Activated effector memory CD4-positive, alpha-beta T cell treated with anti-CD3 and anti-CD28 coated beads, Interleukin-2, amount 50 U/mL, for 16 hours (primary cell): ENCODE results near the gene ZNF211.

Experiments used
- DNase-seq: peaks from one replicate; pipeline ENCODE4 v3.0.0-alpha.2; 2020

Gene ZNF211

DNA sequence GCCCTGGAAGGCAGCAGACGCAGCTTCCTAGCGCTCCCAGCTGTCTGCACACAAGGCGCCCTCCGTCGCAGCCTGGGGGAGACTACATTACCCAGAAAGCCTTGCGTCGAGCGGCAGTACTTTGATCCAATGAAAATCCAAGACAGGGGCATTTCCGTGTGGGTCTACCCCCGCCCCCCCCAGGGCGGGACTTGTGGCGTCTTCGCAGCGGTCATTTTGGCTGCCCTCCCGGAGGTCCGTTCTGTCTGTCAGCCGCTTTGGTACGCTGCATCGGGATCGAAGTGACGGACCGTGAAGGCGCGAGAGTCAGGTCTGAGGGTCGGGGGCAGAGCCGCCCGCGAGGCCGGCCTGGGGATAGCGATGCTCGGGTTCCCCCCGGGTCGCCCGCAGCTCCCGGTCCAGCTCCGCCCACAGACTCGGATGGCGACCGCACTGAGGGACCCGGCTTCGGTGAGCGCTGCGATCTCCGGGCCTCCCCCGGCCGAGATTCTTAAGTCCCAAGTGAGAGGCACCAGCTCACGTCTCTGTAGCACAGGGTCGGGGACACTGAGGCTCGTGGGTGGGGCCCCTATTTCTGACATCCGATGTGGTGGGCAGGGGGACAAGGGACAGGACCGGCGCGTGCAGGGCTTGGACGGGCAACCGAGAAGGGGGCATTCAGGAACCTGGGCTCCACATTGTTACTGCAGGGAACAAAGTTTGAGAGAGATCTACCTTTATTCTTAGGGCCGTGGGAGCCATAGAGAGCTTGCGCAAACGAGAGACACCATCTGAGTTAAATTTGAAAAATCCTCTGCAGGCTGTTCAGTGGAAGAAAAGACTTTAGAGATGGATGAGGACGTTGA lies at the start of gene ZNF211:
Gene ZNF211, plus strand, starts transcription at position 182 of the 845 bp plus-strand sequence. Its CDS starts 179 bp downstream, at position 361.
- DNase-seq = peak; percentile 95

DNA sequence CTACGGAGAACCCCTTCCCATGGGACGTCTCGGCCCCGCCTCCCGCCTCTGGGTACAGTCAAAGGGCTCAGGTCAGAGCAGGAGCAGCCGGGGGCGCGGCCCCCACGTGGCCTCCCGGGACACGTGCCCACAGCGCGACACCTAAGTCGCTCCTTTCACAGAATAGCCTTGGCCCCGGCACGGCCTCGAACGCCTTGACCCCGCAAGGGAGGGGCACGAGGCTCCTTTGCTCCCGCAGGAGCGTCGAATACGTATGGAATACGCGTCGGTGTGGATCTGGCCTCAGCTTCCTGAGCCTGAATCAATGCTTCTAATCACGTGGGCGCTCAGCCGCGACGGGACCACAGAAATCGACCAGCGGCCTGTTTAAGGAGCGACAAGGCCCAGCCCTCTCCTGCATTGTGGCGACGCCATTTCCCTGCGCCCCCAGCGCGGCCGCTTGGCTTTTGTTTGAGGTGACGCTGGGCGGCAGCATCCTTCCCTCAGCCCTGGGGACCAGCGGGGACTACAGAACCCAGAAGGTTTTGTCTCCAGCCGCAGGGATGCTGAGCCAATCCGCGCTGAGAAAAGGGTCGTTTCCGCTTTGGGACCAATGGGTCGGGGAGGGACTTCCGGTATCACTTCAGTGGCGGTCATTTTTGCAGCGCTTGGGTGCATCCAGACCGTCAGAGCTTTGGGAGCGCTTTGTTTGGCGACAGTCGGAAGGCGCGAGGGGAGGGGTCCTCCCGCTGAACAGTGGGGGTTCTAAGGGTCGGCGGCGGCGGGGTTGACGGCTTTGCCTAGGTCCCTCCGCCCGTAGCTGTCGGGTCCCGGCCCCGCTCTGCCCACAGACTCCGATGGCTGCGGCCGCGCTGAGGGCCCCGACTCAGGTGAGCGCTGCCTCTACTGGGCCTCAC lies 49.2 kb upstream of the ZNF211 start, which contains the start of gene ZIK1:
Gene ZIK1, plus strand, starts transcription at position 625 of the 896 bp plus-strand sequence. Its CDS starts 212 bp downstream, at position 837.
- DNase-seq = peak; percentile 94

DNA sequence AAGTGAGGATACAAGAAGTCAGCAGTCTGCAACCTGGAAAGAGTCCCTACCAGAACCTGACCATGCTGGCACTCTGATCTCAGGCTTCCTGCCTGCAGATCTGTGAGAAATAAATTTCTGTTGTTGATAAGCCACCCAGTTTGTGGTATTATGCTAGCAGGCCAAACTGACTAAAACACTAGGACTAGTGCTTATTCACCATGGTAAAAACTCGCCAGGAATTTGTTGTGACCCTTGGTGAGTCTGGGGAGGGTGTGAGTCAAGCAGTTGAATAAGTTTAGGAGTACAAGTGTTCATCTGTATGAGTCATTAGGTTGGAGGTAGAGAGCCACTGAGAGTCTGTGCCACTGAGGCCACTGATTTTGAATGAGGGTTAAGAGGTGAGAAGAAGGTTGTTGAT lies 45.4 kb upstream of the ZNF211 start:
- no peak for DNase-seq

DNA sequence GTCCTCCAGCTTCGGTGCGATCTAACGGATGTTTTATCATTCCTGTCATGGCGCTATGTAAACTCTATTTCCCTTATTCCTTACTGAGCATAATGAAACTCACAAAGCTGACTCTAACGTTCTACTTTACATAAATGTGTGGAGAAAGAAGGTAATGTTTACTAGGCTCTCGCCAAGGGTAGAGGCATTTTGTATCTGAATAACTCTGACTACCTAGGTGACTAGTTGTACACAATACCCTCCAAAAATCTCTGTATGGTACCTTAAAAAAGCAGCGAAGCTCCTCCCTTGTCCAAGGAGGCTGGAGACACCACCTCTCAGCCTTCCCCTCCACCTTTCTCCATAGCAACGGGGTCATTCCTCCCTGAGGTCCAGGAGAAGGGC lies 33.6 kb upstream of the ZNF211 start:
- DNase-seq = no peak

DNA sequence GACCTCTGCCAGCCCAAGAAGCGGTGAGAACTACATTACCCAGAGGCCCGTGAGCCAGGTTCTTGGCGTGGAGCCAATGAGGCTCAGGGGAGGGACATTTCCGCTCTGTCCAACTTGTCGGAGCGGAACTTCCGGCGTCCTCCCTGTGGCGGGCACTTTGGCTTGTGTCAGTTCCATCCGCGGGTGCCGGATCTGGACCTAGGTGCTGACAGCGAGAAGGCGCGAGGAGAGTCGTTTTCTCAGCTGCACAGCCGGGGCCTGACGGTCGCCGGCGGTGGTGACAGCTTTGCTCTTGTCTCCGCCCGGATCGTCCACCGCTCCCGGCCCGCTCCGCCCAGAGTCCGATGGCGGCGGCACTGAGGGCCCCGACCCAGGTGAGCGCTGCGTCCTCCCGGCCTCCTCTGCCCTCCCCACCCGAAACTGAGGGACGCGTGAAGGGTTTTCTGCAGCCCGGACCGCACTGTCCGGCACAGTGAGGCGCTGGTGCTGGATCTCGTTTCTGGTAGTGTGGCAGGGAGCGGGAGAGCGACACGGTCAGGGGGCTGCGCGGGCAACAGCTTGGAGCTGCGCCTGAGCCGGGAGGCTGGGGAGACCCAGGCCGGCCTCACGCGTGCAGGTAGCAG lies 33.1 kb upstream of the ZNF211 start, which contains the start of gene ZNF530:
Gene ZNF530, plus strand, starts transcription at position 125 of the 623 bp plus-strand sequence. CDS start 4,461 bp downstream, outside the sequence.
- DNase-seq = peak; percentile 94

DNA sequence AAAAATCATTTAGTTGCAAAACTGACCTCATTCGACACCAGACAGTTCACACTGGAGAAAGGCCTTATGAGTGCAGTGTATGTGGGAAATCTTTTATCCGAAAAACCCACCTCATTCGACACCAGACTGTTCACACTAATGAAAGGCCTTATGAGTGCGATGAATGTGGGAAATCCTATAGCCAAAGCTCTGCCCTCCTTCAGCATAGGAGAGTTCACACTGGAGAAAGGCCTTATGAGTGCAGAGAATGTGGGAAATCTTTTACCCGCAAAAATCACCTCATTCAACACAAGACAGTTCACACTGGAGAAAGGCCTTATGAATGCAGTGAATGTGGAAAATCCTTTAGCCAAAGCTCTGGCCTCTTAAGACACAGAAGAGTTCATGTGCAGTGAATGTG lies 26.0 kb upstream of the ZNF211 start:
- DNase-seq = no peak

DNA sequence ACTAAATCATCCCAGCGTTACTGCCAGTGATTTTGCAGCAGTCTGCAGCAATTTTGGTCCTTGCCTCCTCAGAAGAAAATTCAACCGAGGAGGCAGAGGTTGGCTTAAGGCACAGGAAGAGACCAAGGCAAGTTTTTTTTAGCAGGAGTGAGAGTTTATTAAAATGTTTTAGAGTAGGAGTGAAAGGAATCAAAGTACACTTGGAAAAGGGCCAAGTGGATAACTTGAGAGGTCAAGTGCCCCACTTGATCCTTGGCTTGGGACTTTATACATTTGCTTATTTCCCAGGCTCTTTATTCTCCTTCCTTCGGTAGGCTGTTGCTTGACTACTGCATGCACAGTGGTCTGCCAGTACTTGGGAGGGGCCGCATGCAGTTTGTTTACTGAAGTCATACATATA lies 21.9 kb upstream of the ZNF211 start:
- DNase-seq = no peak

DNA sequence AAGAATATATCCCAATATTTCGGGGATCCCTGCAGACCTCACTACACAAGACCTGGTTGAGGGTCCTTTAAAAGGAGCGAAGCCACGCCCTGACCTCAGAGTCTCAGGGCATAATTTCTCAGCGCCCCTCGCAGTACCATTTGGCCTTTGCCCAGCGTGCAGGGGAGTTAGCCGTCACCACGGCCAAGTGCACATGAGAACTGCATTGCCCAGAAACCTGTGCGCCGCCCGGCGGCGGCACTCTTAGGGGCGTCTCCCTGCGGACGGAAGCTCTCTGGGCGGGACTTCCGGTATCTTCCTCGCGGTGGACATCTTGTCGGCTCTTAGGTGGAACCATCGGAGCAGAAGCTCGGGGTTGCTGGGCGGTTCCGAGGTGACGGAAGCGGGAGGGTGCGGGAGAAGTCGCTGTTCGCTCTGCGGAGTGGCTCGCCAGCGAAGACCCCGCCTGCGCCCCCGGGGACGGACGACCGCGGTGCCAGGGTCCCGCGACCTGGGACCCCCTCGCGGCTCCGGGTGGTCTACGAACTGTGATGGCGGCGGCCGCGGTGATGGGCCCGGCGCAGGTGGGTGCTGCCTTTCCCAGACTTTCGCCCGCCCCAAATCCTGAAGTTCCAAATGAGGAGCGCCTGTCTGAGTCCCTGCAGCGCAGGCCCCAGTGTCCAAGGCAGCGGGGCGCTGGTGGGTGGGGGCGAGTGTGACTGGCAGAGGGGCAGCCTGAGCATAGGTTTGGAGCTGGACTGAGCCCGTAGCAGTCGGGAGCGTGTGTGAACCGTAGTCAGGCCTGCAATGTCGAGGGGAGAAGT lies 18.8 kb upstream of the ZNF211 start, which contains the start of gene ZNF134:
Gene ZNF134, plus strand, starts transcription at position 302 of the 803 bp plus-strand sequence. CDS start 5,227 bp downstream, outside the sequence.
- DNase-seq = peak; percentile 96

DNA sequence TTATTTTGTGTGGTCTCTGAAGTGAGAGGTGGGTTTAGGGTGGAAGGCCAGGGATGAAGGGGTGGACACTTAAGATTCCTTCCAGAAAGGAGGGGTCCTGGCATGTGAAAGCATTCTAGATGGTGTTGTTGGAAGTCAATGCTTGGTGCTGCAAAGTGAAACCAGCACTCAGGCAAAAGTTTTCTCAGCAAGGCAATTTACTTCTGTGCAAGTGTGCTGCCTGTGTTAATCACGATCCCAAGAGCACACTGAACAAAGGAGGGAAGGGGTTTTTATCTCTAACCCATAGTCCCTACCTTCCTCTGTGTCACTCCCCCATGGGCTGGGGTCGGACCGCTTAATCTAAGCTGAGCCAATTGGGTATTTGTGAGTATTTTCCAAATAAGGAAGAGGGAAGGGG lies 17.6 kb upstream of the ZNF211 start:
- no peak for DNase-seq

DNA sequence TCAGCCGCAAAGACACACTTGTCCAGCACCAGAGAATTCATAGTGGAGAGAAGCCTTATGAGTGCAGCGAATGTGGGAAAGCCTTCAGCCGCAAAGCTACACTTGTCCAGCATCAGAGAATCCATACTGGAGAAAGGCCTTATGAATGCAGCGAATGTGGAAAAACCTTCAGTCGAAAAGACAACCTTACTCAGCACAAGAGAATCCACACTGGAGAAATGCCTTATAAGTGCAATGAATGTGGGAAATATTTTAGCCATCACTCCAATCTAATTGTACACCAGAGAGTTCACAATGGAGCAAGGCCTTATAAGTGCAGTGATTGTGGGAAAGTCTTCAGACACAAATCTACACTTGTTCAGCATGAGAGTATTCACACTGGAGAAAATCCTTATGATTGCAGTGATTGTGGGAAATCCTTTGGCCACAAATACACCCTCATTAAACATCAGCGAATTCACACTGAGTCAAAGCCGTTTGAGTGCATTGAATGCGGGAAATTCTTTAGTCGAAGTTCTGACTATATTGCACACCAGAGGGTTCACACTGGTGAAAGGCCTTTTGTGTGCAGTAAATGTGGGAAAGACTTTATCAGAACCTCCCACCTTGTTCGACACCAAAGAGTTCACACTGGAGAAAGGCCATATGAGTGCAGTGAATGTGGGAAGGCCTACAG lies 12.2 kb upstream of the ZNF211 start:
- no peak for DNase-seq

DNA sequence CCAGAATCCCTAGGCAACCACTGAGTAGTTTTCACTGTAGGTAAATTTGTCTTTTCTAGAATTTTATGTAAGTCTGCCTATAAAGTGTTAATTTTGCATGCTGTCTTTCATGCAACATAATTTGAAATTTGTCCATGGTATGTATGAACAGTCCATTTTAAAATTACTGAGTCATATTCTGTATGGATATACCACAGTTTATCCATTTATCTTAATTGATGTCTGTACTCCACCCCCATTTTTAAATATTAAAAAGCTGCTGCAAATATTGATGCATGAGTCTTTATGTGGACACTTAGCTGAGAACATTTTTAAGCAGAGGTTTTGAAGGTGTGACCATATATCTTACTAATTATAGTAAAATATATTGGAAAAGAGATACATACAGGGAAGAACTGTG lies 9.9 kb upstream of the ZNF211 start:
- DNase-seq = no peak

DNA sequence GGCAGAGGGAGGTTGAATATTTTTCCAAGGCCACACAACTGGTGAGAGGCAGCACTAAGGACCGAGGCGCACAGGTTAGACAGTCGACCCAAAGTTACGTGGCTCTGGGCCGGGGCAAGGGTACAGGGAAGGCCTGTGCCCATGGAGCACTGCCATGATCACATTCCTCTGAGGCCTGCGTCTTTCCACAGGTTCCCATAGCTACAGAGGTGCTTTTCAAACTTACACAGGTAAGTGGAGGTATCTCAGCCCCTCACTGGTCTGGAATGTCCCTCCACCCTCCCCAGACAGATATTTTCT lies 814 bp downstream of the ZNF211 start:
- DNase-seq = no peak

DNA sequence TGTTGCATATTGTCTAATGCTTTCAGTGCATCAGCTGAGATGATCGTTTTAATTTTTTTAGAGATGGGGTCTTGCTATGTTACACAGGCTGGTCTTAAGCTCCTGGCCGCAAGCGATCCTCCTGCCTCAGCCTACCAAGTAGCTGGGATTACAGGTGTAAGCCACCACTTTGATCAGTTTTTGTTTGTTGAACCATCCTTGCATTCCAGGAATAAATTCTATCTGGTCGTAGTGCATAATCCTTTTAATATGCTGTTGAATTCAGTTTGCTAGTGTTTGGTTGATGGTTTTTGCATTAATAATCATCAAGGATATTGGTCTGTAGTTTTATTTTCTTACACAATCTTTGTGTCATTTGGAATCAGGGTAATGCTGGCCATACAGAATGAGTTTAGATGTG lies 4.4 kb downstream of the ZNF211 start:
- no peak for DNase-seq

DNA sequence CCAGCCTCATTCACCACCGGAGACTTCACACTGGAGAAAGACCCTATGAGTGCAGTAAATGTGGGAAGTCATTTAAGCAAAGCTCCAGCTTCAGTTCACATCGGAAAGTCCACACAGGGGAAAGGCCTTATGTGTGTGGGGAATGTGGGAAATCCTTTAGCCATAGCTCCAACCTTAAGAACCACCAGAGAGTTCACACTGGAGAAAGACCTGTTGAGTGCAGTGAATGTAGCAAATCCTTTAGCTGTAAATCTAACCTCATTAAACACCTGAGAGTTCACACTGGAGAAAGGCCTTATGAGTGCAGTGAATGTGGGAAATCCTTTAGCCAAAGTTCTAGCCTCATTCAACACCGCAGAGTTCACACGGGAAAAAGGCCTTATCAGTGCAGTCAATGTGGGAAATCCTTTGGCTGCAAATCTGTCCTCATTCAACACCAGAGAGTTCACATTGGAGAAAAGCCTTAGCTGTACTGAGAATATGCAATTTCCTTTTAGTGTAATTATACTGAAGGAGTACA lies 8.8 kb downstream of the ZNF211 start:
- DNase-seq = no peak

DNA sequence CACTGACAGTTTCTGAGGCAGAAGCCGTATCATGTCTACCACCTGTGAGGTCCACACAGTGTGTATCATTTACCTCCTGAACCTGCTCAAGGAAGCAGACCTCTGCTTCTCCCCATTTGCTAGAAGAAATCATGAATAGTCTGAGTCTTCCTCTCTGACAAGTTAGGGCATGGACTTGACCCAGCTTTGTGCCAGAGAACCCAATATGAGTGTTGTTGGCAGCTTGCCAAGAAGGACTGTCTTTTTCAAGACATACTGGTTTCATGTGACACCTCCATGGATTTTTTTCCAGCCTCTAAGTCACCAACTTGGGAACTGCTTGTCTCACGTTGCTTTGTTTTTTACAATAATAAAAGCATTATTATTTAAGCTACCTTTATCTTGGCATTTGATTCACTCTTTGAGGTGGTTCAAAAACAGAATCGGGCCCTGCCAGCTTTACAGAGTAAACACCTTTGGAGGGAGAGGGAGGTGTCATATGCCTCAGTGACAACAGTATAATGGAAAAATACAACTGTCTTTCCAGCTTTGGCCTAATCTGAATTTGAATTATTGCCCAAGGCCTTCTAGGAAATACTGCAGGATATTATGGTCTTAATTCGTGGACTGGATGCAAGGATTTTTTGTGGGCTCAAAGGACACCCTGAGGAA lies 9.6 kb downstream of the ZNF211 start:
- DNase-seq = no peak

DNA sequence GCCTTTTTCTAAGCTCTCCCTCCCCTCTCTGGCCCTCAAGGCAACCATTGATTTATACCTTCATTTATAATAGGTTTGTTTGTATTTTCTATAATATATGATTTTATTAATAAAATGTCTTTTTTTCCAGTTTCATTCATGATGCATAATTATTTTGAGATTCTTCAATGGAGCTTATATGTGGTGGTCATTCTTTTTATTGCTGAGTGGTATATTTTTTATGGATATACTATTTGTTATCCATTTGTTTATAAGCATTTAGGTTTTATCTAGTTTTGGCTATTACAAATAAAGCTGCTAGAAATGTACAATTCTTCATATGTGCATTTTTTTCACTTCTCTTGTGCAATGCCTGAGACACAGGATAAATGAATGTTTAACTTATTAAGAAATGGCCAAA lies 10.8 kb downstream of the ZNF211 start:
- DNase-seq = no peak

DNA sequence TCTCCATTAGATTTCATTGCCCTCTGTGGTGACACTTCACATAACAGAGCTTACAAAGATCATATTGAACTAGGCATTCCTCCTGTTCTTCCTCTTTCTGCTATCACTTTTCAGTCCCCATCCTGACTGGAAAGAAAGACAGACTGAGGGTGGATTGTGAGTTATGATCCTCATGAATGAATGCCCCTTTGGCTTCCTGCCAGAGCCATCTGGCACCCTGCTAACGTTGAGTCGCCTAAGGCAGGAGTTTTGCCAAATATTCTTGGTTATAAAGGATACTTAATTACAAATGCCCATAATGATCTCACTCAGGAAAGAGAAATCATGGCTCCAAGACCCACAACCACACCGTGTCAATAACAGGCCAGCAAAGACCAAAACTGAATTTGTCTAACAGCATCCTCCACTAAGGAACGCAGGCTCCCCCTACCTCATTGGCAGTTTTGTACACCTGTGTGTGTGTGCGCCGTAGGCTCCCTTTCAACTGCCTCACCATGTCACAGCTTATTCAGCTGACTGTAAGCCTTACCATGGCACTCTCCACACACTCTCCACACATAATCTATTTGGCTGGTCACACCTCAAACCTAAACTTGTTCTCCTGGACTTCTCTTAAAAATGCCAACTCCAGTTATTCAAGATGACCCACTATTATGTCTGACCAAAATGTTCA lies 15.5 kb downstream of the ZNF211 start:
- DNase-seq = no peak

DNA sequence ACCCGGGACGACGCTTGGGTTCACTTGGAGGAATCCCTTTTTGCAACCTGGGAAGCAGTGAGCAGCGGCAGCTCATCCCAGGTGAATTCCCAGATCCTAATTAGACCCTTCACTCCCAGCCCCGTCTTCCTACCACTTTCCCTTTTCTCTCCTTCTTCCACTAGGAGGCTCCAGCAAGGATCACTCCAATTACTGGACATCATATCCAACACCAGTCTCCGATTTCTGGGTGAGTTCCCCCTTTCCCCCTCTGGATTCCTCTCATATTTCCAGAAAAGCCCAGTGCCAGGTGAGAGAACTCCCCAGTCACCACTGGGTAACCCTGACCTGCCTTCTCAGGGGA lies 18.7 kb downstream of the ZNF211 start:
- no peak for DNase-seq

DNA sequence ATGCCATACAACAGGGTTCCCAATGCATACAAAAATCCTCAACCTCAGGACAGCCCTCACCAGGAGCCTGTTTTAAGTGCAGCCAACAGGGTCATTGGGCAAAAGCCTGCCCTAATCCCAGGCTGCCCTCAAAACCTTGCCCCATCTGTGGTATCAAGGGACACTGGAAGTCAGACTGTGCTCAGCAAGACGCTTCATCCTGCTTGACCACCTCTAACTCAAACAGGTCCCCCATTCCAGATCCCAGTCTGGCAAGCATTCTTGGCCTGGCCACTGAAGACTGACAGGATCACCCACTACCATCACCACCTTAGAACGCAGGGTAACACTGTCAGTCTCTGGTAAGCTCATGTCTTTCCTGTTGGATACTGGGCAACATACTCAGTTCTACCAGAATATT lies 20.7 kb downstream of the ZNF211 start:
- no peak for DNase-seq

DNA sequence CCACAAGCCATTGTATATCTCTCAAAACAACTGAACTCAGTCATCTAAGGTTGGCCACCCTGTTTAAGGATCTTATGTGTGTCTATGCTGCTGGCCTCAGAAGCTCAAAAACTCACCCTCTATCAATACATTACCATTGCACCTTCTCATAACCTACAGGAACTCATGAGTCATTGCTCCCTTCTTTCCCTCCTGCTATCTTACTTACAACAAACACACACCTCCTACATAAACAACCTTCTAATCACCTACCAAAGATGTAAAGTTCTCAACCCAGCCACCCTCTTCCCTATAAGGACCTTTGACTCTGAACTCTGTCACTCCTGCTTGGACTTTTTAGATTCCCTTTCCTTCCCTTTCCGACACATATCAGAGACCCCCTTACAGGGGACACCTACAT lies 22.5 kb downstream of the ZNF211 start:
- no peak for DNase-seq

DNA sequence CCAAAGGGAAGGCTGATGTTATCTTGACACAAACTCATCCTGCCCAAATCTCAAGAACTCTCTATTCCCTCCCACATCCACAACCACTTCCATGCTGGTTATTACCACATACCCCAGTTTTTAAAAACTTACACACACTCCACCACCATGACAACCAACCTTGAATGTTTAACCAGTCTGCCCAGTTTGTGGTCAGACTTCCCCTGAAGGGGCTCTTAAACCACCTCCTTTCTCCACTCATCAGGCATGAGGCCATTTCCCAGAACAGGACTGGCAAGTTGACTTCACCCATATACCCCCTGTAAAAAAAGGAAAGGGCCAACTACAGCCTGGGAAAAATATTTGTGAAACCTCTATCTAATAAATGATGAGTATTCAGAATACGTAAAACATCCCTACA lies 23.4 kb downstream of the ZNF211 start:
- DNase-seq = no peak
